ENCODE results near the gene ARHGAP26.

GRCh38 chr5:142981886-142982820 lies 212.0 kb downstream of the ARHGAP26 start:
- TF ChIP-seq CTCF (optimal IDR thresholded peaks at IDR 0.05 in 1 of 3, IDR thresholded peaks at IDR 0.05 in 1 of 3, conservative IDR thresholded peaks at IDR 0.05 in 1 of 3; ENCODE audit: extremely low read depth in 1 of 3, insufficient read depth in 2 of 3, low read length in 3 of 3): no peak
- TF ChIP-seq EZH2 (IDR thresholded peaks at IDR 0.05; ENCODE audit: low read length): no peak

Measured in keratinocyte (primary cell).